Activated CD4-positive, alpha-beta T cell treated with anti-CD3 and anti-CD28 coated beads, Interleukin-2, amount 50 U/mL, for 4 hours (primary cell): ENCODE measurements around the gene CCDC57.
"Not testable (repeated sequence)": the region's sequence is repeated elsewhere in the genome, so short reads cannot be mapped to it uniquely, and the experiment has no call there.

ENCODE experiments used
- DNase-seq, 2 experiments: peaks; one replicate each; pipeline ENCODE4 v3.0.0-alpha.2; 2020

The CCDC57 gene, protein sequence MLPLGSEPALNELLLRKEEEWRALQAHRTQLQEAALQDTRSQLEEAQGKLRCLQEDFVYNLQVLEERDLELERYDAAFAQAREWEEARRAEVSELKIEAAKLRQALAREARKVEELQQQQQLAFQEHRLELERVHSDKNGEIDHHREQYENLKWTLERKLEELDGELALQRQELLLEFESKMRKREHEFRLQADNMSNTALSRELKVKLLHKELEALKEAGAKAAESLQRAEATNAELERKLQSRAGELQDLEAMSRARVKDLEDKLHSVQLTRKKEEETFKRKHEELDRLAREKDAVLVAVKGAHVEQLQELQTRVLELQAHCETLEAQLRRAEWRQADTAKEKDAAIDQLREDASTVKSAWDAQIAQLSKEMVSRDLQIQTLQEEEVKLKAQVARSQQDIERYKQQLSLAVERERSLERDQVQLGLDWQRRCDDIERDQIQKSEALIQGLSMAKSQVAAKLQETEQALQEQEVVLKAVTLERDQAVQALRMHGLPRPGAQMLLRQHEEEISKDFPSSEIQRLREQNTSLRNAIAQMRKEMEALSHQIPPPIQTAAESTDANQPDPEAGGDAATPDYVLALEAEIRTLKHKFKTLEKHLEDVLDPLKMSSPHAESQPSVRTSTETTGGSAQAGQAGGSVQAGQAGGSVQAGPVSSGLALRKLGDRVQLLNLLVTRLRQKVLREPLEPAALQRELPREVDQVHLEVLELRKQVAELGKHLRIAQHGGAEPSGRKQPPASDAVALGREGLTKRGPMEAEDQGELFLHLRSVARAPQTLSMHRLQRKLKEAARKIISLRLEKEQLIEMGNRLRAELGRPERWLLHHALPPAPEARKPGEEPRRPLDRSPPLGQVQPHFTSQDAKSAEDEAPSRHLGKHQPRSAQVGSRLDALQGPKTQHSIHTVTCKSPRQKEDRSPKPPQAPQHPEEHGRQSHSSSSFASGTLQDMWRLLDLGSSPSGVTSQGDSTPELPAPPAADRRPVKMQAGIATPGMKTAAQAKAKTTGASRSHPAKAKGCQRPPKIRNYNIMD

DNA sequence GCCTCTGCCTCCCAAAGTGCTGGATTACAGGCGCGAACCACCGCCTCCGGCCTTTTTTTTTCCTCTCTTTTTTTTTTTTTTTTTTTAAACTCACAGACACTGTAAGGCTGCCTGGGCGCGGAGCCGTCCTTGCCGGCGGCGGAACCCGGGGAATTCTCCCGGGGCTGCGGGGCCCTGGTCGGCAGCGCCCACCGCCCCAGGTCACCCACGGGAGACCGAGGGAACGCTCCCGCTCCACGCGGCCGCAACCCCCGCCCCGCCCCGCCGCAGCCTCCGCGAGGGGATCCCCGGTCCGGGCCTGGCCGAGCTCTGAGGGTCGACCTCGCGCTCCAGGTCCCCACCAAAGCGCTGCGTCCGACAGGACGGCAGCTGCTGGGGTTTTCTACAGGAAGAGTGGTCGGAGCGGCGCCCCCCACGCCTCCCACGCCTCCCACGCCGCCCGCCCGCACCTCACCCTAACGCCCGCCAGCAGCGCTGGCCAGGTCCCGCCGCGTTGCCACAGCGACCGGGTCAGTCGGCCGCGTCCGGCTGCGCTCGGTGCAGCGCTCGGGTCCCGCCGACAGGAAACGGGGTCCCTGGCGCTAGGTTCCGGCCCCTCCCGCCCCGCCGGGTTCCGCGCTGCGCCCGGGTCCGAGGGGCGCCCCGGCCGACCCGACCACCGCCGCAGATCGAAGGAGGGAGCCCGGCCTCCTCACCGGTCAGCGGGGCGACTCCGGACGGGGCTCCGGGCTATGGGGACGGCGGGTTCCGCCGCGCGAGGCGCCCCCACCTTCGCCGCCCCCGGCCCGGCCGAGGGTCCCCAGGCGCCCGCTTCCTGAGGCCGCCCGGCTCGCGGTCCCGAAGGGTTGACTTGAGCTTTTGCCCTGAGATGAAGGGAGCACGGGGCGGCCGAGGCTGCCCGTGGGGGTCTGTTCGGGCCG is at the start of gene CCDC57:
TSS of gene CCDC57 (minus strand) at position 512 of the 920 bp plus-strand sequence. CDS start 10,898 bp downstream, outside the sequence.
- DNase-seq = peak; percentile 42 to 43

DNA sequence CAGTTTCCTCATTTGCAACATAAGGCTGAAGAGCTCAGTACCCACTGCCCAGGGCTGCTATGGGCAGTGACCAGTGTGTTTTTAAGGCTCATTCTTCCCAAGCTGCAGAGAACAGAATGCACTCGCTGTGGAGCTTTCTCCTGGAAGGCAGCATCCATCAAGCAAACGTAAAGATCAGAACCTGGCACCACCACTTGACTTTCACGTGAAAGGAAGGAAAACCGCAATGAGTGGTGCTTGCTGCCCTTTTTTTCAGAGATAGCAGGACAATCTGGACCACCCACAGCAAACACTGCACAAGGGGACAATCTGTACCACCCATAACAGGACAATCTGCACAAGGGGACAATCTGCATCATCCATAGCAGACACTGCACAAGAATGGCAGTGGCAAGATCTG is 49.7 kb upstream of the CCDC57 start:
- DNase-seq = no peak

DNA sequence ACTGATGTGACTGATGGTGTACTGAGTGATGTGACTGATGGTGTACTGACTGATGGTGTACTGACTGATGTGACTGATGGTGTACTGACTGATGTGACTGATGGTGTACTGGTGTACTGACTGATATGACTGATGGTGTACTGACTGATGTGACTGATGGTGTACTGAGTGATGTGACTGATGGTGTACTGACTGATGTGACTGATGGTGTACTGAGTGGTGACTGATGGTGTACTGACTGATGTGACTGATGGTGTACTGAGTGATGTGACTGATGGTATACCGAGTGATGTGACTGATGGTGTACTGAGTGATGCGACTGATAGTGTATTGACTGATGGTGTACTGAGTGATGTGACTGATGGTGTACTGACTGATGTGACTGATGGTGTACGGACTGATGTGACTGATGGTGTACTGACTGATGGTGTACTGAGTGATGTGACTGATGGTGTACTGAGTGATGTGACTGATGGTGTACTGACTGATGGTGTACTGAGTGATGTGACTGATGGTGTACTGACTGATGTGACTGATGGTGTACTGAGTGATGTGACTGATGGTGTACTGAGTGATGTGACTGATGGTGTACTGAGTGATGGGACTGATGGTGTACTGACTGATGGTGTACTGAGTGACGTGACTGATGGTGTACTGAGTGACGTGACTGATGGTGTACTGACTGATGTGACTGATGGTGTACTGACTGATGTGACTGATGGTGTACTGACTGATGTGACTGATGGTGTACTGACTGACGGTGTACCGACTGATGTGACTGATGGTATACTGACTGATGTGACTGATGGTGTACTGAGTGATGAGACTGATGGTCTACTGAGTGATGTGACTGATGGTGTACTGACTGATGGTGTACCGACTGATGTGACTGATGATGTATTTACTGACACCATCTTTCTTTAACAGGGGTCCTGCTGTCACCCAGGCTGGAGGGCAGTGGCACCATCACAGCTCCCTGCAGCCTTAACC is 47.6 kb upstream of the CCDC57 start:
- not testable (repeated sequence) for DNase-seq

DNA sequence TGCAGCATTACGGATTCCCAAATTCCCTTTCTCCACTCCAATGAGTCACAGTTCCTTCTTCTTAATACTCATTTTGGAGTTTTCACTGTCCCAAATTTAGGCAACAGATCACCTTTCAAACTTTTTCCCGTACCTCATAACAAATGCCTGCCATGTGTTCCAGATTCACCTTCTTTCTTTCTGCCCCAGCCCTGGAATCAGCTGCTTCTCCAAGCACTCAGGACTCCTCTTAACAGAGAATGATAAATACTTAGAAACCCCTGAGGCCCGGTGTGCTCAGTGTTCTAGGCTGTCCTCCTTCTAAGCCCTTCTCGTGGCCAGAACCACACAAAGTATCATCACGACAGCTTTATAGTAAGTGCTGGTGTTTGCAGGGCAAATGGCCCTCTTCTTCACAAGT is 45.9 kb upstream of the CCDC57 start:
- no peak for DNase-seq

DNA sequence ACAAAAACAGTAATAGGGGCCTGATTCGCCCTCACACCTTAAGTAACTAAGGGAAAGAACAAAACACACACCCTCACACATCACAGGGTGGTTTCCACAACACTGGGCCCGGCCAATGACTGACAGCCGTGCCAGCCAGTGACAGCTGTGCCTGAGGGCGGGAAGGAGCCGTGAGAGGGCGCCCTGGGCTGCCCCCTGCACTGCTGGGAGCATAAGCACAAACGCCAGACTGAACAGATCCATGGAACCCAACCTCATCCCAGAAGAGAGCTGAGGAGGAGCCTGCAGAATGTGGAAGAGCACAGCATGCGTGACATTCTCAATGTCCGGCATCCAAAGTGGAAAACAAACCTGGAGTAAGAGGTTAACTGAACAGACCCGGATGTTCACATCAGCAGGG is 44.8 kb upstream of the CCDC57 start:
- DNase-seq = peak; percentile 52 to 57

DNA sequence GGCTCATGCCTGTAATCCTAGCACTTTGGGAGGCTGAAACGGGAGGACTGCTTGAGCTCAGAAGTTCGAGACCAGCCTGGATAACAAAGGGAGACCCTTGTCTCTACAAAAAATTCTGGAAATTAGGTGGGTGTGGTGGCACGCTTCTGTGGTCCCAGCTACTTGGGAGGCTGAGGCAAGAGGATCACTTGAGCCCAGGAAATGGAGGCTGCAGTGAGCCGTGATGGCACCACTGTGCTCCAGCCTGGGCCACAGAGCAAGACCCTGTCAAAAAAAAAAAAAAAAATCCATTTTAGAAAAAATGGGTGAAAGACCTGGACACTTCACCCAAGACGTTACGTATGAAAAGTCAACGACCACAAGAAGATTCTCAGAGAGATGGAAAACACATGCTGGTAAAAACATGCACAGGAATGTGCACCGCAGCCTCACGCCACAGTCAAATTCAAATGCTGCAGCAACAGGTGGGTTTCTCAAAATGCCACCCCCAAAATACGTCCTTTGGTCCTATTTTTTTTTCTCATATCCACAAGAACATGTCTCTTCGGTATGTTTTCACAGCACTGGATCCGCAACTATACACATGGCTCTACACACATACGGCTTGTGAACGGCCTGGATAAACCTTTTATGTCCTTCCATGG is 43.7 kb upstream of the CCDC57 start:
- no peak for DNase-seq

DNA sequence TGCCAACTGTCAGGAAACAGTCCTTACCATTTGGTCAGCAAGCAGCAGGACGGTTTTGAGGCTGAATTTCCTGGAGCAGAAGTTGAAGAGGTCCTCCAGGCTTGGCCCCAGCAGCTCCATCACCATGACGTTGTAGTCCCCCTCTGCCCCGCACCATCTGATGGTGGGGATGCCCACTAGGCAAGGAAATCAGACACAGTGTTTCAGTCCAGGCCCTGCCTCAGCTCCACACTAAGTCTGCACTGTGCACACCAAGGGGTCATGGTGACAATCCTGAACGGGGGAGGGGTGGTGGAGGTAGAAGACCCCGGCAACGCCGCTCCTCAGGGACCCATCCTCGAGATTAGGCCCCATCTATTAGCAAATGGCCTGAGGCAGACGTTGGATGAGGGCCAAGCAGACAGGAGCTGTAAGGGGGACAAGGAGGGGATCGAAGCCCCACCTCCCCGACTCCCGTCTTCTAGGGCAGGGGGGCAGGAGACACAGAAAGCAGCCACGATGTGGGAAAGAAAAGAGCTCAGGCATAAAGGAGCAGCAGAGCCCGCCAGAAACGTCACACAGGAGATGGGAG is 42.8 kb upstream of the CCDC57 start:
- DNase-seq = no peak

DNA sequence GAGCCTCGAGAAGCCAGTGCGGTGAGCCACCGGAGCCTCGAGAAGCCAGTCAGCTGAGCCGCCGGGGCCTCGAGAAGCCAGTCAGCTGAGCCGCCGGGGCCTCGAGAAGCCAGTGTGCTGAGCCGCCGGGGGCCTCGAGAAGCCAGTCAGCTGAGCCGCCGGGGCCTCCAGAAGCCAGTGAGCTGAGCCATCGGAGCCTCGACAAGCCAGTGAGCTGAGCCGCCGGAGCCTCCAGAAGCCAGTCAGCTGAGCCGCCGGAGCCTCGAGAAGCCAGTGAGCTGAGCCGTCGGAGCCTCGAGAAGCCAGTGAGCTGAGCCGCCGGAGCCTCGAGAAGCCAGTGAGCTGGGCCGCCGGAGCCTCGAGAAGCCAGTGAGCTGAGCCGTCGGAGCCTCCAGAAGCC is 42.1 kb upstream of the CCDC57 start:
- not testable (repeated sequence) for DNase-seq

DNA sequence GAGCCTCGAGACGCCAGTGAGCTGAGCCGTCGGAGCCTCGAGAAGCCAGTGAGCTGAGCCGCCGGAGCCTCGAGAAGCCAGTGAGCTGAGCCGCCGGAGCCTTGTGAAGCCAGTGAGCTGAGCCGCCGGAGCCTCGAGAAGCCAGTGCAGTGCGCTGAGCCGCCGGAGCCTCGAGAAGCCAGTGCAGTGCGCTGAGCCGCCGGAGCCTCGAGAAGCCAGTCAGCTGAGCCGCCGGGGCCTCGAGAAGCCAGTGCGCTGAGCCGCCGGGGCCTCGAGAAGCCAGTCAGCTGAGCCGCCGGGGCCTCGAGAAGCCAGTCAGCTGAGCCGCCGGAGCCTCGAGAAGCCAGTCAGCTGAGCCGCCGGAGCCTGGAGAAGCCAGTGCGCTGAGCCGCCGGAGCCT is 41.5 kb upstream of the CCDC57 start:
- not testable (repeated sequence) for DNase-seq

DNA sequence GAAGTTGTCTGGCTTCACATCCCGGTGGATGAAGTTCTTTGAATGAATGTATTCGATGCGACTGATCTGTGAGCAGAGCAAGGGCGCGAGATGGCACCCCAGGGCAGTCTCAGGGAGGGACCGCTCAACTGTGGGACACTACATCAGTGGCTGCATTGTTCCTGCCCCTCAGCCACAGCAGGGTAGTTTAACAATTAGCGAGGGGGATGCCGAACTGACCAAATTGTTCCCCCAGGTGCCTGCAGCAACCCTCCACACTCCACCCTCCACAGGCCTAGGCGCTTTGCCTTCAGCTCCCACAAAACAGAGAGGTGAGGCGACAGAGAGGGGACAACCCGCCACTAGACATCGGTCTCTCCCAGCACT is 40.5 kb upstream of the CCDC57 start:
- DNase-seq = no peak

DNA sequence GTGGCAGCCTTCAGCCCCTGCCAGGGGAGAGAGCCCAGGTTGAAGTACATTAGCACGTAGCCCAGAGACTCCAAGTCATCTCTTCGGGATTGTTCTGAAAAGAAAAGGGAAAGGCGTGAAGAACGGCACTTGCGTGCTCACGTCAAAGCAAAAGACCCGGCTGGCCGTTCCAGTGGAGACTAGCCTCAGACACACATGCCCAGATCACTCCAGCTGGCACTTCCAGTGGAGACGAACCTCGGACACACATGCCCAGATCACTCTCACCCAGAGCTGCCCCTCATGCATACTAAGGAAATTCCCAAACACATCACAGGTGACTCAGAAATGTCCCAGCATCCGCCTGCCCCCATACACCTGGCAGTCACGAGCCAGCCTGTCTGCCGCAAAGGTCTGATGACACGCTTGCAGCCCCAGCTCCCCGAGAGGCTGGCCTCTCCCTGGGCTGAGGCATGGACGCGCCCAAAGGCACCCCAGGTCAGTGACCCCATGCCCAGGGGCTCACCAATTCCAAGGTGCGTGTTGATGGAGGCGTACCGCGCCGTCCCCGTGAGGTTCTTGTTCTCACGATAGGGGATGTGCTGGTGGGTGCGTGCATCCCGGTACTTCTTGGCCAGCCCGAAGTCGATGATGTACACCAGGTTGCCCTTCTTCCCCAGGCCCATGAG is 40.0 kb upstream of the CCDC57 start:
- no peak for DNase-seq

DNA sequence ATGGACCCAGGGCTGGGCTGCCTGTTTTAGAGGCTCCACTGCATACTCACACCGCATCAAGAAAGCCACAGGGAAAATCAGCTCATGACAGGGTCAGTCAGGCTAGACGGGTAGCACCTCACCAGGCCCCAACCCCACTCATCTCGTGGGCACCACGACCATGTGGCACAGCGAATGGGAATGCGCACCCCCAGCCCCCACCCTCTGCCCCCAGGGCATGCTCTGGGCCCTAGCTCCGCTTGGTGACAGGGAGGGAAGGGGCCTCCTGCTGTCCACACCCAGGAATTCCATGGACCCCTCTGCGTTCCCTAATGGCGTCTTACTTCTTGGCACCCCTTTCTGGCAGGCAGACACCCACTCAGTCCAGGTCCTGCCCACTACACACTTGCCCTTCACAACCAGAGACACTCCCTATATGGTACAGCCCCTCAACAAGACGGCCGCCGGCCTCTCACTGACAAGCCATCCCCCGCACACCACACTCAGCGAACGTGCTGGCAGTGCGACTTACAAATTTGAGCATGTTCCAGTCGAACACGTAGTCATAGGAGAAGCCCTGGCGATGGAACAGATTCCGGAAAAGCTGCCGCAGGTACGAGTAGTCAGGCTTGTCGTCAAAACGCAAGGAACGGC is 38.3 kb upstream of the CCDC57 start:
- DNase-seq = no peak

DNA sequence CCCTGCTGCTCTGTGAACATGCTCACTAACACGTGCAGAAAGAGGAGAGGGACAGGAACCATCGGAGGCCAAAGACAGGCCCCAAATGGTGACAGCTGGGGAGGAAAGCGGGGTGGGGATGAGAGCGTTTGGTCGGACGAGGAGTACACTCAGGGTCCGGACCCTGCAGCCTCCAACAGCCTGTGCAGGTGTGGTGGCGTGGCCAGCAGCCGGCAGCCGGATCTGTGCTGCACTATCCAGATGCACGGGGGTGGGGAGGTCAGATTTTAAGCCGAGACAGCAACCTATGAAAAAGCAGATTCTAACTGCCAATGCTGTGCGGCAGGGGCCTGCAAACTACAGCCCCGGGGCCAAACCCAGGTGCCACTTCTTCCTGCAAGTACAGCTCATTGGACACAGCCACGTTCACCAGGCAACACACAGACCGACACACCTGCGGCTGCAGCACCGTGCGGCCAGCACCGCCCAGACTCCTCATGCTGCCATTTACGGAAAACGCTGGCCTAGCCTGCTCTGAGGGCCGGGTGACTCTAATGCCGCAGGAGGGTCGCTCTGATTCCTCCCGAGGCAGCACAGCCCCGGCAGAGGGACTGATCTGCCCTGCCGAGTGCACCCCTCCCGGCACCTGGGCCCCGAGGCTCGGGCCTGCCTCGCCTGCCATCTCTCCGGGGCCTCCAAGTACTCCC is 37.4 kb upstream of the CCDC57 start:
- DNase-seq = no peak

DNA sequence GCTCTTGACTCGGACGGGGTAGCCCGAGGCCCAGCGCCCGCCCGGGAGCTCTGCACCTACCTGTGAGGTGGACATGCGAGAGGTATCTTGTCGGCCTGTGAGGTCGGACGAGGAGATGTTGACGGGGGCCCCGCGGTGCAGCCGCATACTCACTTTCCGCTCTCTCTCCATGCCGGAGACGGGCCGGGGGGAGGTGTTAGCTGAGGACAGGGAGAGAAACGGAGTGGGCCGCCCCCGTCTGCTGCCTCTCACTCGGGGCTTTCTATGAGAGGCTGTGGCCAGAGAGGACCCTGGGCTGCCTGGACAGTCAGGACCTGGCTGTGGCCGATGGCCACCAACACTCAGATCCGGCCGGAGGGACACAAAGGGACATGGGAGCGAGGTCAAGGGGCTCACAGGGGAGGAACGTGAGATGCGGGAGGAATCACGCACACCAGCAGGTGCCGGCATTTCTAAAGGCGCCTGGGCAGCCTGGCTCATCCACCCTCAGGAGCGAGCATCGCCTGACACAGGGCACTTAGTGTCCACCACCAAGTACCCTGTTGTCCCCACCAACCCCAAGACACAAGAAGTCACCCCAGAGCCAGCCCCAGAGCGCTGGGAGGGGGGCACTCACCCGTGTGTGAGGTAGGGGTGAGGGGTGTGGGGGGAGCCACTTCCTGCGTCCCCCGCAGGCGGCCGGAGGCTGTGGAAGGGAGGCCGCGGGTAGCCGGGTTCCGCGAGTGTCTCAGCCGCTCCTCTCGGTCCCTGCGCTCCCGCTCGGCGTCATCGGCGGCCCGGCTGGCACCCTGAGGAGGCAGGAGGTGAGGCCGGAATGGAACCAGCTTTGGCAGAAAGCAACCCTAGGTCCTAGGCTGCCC is 36.4 kb upstream of the CCDC57 start:
- no peak for DNase-seq

DNA sequence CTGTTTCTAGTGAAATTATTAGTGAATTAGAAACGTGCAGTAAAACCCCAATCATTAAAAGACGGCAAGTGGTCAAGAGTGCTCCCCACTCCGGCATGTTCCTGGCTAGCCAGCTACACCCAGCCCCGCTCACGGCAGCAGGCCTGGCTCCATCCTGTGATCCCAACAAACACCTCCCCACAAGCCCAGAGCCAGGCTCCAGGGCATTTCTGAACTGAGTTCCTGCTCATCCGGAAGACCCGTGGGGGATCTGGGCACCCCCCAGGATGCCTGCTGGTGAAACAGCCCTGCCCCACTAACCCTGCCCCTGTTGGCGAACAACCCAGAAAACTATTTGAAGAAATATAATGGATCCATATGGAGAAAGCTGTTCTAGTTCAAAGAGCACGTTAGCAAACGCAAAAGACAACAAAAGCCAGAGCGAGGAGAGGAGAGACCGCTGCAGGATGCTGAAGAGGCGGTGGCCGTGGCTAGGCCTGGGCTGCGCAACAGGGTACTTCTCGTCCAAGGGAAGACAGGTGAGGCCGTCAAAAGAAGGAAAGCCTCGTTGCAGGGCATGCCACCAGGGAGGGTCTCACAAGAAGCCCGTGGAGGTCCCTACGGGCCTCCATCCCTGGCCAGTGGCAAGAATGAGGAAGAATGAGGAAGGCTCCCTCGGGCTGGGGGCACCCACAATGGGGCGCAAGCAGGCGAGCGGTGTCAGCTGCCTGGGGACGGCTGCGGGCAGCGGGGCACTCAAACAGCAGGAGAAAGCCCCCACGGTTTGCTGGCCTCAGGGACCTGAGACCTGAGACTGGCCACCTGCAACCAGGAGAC is 35.4 kb upstream of the CCDC57 start:
- DNase-seq = no peak

DNA sequence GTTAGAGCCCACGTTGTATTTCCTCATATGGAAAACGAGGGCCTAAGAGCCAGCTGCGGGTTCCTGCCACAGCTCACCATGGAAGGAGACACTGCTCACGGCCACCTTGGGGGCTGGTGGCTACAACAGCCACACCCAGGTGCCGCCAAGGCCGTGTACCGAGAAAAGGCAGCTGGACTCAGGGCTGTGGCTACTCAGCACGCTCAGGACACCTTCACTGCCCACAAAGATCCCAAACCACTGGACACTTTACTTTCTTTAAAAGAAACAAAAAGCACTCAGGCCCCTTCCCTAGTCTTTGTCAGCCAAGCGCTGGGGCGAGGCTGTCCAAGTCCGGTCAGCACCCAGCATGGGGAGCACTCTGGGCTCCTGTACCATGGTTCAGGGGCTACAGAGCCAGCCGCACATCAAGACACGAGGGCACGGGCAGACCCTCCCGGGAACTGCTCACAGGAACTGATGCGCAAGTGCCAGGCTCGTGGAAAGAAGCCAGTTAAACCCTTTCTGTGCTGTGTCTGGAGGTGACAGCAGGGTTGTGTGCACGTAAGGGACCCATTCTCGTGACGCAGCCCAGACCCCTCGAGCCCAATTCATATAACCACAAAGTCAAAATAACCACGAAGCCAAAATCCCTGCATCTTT is 34.7 kb upstream of the CCDC57 start:
- DNase-seq = no peak
